K562 (cell line): ENCODE results near the gene DLGAP1. TPM values are rescaled to one million over a fixed set of nuclear protein-coding genes. Genes with fewer than 3 reads are reported as not detected.

ENCODE experiments used
- CBFB ChIP-seq: sonication (generic); formaldehyde crosslinking; IDR thresholded peaks from 2 replicates; pipeline ENCODE4 v1.4.0; 2020; ENCODE audit warnings: mild to moderate bottlenecking, missing genetic modification reagents
- CEBPZ ChIP-seq: fragments of 150-350 bp; IDR thresholded peaks from 2 replicates; pipeline ENCODE4 v1.6.1; 2014; ENCODE audit warnings: low read depth, mild to moderate bottlenecking, low read length, borderline replicate concordance
- ETV6 ChIP-seq, 3 experiments: fragments of 150-350 bp in 1 of 3; sonication (generic) in 1 of 3; formaldehyde crosslinking in 1 of 3; IDR thresholded peaks; 2 replicates each; pipeline versions ENCODE4 v1.6.1 to v1.8.0; 2014 to 2022; ENCODE audit warnings: borderline replicate concordance in 2 of 3, low read depth in 2 of 3, antibody characterized with exemption in 1 of 3, low read length in 1 of 3, mild to moderate bottlenecking in 1 of 3, missing genetic modification reagents in 1 of 3
- MAFK ChIP-seq: IDR thresholded peaks from 2 replicates; pipeline ENCODE4 v1.6.1; 2011; ENCODE audit warnings: low read length, improper control_type of control experiment
- NFXL1 ChIP-seq: fragments of 450-650 bp; formaldehyde crosslinking; IDR thresholded peaks from 2 replicates; pipeline ENCODE4 v1.4.0; 2021; ENCODE audit warnings: mild to moderate bottlenecking
- PRMT5 ChIP-seq: sonication (generic); formaldehyde crosslinking; IDR thresholded peaks from 2 replicates; pipeline ENCODE4 v1.5.0; 2020; ENCODE audit warnings: missing genetic modification reagents
- ZBTB5 ChIP-seq: fragments of 450-650 bp; IDR thresholded peaks from 2 replicates; pipeline ENCODE4 v1.6.1; 2017; ENCODE audit warnings: antibody characterized with exemption
- ZNF395 ChIP-seq: fragments of 200-800 bp; sonication (Bioruptor generic); IDR thresholded peaks from 2 replicates; pipeline ENCODE4 v1.6.1; 2017; ENCODE audit warnings: missing genetic modification characterization, missing compliant biosample characterization
- polyA plus RNA-seq, 8 experiments: library from polyadenylated mRNA; depleted of rRNA in 4 of 8; stranded (reverse) in 5 of 8; unstranded in 3 of 8; fragments of >200 nt; fragmentation: Nextera tagmentation in 2 of 8; fragmentation: Illumina TruSeq in 1 of 8; extraction: Ambion mirVana in 2 of 8; extraction: Trizol in 1 of 8; gene quantifications; 2 replicates each; pipeline versions ENCODE4 v1.2.1 to v1.2.3, GENCODE V29; 2011 to 2014; ENCODE audit warnings: inconsistent platforms in 1 of 8, missing spikeins in 1 of 8
- total RNA-seq, 7 experiments: library from RNA; depleted of rRNA in 6 of 7; stranded (reverse); fragments of >200 nt in 6 of 7; fragmentation: Illumina TruSeq in 2 of 7; extraction: Trizol in 2 of 7; gene quantifications; 2 replicates each; pipeline versions ENCODE4 v1.2.1 to v1.2.3, GENCODE V29; 2011 to 2021; ENCODE audit warnings: low replicate concordance in 1 of 7

DLGAP1 gene
- total and polyA plus RNA-seq, 9 of the 15 experiments (the other 6 are each of a cell fraction or from before 2014, with no cell fraction given), result 0.04 to 0.22 (median 0.08) TPM

- no peak for TF ChIP-seq CEBPZ
- no peak for TF ChIP-seq PRMT5 (CRISPR knock-in tag)
- TF ChIP-seq ETV6 (IDR thresholded peaks at IDR 0.05; ENCODE audit: borderline replicate concordance in 1 of 2, low read depth in 2 of 2, low read length in 1 of 2), result no peak
- TF ChIP-seq ETV6 (CRISPR knock-in tag; IDR thresholded peaks at IDR 0.05; ENCODE audit: borderline replicate concordance), result no peak
- TF ChIP-seq MAFK, result no peak
- TF ChIP-seq ZNF395 (CRISPR knock-in tag), result no peak
- no peak for TF ChIP-seq ZBTB5
- no peak for TF ChIP-seq NFXL1
- TF ChIP-seq CBFB, result no peak
These were observed 101.2 kb downstream of the DLGAP1 start (continued) for GRCh38 chr18:4353853-4354418.
